Omental fat pad (tissue), 4 donors: ENCODE data around the gene ABCC10. TPM values are rescaled to one million over a fixed set of nuclear protein-coding genes. Genes with fewer than 3 reads are reported as not detected.
"Not testable (repeated sequence)": the region's sequence is repeated elsewhere in the genome, so short reads cannot be mapped to it uniquely, and the experiment has no call there.

Experiments
- ATAC-seq: fragments of 150-250 bp; one replicate; pipeline ENCODE4 v1.9.1; 2016; ENCODE audit warnings: mild to moderate bottlenecking, moderate library complexity; ENCODE audit not compliant: low FRiP score
- DNase-seq: peaks from one replicate; pipeline ENCODE4 v3.0.0-alpha.2; 2019; ENCODE audit warnings: low spot score
- total RNA-seq, 4 donors: library from RNA; depleted of rRNA; stranded (reverse); fragments of >200 nt; gene quantifications; one replicate each; pipeline ENCODE4 v1.1.0, GENCODE V29; 2016
- TF ChIP-seq, protein P1 (sequence below), 3 donors: fragments of 450-650 bp; IDR thresholded peaks; one replicate each; pipeline ENCODE4 v1.5.1; 2016 to 2017; ENCODE audit warnings: antibody characterized with exemption in 3 of 3, mild to moderate bottlenecking in 3 of 3, moderate library complexity in 2 of 3

The ABCC10 gene
- total RNA-seq, 4 donors from 2014 or later, result 11.5 to 21.9 (median 14.2) TPM

DNA sequence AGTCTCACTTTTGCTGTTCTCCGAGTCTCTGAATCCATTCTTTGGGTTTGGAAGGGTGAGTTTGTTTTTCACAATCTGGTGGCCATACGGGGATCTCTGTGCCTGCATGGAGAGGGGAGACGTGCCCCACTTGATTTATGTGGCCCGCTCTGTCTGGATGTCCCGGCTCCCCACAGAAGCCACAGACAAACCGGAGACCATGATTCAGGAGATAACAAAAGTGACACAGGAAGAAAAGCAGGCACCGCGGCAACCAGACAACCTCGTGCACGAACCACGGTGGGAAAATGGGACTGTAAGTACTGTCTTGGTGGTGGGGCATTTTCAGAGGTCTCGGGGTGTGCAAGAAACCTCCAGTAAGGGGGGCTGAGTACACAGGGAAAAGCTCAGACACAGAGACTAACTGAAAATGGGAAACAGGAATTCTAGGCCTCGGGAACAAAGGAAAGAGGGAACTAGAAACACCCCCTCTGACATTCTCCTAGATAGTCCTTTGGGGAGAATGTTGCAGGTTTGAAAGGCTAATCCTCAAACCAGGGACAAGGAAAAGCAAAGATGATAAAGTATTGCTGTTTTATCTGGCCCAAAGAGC lies 35.8 kb upstream of the ABCC10 start:
- TF ChIP-seq, protein P1, sequence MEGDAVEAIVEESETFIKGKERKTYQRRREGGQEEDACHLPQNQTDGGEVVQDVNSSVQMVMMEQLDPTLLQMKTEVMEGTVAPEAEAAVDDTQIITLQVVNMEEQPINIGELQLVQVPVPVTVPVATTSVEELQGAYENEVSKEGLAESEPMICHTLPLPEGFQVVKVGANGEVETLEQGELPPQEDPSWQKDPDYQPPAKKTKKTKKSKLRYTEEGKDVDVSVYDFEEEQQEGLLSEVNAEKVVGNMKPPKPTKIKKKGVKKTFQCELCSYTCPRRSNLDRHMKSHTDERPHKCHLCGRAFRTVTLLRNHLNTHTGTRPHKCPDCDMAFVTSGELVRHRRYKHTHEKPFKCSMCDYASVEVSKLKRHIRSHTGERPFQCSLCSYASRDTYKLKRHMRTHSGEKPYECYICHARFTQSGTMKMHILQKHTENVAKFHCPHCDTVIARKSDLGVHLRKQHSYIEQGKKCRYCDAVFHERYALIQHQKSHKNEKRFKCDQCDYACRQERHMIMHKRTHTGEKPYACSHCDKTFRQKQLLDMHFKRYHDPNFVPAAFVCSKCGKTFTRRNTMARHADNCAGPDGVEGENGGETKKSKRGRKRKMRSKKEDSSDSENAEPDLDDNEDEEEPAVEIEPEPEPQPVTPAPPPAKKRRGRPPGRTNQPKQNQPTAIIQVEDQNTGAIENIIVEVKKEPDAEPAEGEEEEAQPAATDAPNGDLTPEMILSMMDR (IDR thresholded peaks at IDR 0.05), result no peak
- ATAC-seq (no peak), DNase-seq (no peak)

DNA sequence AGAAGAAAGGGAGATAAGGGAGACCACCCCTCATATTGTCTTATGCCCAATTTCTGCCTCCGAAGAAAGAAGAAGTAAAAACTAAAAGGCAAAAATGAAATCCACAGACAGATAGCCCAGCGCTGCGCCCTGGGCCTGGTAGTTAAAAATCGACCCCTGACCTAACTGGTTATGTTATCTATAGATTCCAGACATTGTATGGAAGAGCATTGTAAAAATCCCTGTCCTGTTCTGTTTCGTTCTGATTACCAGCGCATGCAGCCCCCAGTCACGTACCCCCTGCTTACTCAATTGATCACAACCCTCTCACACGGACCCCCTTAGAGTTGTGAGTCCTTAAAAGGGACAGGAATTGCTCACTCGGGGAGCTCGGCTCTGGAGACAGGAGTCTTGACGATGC lies 34.2 kb upstream of the ABCC10 start:
- ATAC-seq, DNase-seq: not testable (repeated sequence)

DNA sequence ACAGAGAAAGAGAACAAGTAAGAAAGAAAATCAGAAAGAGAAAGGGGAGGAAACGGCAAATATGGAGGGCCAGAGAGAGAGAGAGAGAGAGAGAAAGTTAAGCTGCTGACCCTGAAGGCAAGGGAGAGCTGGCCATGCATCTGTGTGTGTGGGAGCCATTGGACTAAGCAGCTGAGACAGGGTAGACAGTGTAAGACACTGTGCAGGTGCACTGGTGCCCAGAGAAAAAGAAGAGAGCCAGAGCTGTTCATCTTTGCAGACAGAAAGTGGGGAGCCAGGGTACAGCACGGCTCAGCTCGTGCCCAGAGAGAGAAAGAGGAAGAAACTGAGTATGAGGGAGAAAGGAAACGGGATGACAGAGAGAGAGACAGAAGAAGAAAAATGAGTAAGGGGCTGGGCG lies 33.7 kb upstream of the ABCC10 start:
- TF ChIP-seq, protein P1 (IDR thresholded peaks at IDR 0.05), result no peak
- no peak for ATAC-seq
- no peak for DNase-seq

DNA sequence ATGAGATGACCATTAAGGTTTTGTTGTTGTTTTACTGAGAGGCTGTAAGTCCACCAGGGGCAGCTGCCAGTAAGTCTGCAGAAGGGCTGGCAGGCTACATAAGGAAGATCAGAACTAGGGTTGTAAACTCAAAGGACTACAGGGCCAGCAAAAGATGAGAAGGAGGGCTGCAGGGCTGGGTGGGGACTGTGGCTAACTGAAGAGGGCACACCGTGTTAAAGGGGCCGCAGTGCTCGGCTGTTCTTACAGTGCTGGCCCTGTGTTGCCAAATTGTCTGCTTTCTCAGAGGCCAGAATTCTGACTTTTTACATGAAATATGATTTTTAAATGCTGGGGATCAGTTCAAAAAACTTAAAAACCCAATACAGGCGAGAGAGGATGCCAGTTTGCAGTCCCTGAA lies 32.4 kb upstream of the ABCC10 start:
- ATAC-seq (no peak), DNase-seq (no peak)
- TF ChIP-seq, protein P1 (IDR thresholded peaks at IDR 0.05), result no peak

DNA sequence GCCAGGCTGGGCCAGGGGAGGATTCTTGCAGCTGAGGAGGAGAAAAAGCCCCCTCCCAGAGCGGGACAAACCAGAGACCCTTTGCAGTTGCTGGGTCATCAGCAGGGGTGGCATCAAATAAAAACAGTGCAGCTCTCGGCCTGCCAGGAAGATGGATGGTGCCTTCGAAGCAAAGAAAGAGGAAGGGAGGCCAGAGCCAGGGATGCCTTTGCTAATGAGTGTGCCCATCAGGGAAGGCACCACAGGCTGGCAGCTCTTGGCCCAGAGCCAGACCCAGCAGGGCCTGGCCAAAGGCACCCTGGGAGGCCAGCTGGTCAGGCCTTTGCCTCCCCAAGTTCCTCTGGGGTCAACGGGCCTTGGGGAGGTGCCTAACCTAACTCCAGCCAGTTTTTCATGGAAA lies 31.6 kb upstream of the ABCC10 start:
- no peak for ATAC-seq
- TF ChIP-seq, protein P1 (IDR thresholded peaks at IDR 0.05), result no peak

DNA sequence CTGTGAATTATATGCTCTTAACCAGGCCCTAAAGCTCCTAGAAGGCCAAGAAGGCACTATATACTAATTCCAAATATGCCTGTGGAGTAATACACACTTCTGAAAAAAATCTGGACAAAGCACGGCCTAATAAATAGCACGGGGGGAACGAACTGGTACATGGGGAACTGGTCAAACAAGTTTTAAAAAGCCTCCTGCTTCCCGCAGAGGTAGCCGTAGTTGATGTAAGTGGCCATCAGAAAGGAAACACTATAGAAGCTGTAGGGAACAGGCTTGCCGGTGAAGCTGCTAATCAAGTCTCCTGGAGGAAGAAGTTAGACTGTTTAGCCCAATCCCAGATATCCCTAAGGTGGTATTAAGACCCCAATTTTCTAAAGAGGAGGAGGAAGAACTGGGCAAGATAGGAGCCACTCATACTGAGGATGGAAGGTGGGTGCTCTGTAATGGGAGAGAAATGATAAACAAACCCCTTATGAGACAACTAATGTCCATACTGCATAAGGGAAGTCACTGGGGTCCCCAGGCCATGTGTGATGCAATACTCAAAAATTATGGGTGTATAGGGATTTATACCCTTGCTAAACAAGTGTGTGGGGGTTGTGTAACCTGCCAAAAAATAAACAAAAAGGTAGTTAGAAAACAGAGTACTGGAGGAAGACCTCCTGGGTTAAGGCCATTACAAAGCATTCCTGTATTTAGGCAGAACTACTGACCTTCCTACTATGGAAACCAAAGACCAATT lies 30.8 kb upstream of the ABCC10 start:
- ATAC-seq (no peak), DNase-seq (no peak)

More for the DNA sequence above, 31.6 kb upstream of the ABCC10 start:
- no peak for DNase-seq

DNA sequence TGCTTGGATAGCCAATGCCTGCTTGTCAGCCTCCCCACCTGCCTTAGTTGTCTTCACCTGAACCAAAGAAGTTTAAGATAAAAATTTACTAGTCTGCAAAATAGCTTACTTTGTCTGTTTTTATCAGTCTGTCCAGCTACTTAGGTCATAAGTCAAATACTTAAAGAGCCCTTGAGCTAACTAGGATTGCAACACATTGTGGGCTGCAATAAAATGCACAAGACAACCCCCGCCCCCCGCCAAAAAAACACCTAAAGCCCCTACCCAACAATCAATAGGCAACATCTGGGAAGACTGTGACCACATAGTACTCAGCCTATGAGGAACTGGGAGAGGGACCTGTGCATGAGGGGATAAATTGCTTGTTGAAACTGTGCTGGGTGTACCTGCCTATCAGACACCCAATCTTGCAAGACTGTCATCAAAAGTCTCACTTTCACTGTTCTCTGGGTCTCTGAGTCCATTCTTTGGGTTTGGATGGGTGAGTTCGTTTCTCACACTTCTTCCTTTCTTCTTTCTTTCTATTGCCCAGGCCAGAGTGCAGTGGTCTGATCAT lies 27.3 kb upstream of the ABCC10 start:
- DNase-seq (no peak), ATAC-seq (no peak)
- TF ChIP-seq, protein P1 (IDR thresholded peaks at IDR 0.05), result no peak

More for the DNA sequence above, 30.8 kb upstream of the ABCC10 start:
- TF ChIP-seq, protein P1 (IDR thresholded peaks at IDR 0.05), result no peak
